Fibroblast of upper back skin (primary cell): ENCODE results near the gene SLC25A11.
"Not testable (repeated sequence)": the region's sequence is repeated elsewhere in the genome, so short reads cannot be mapped to it uniquely, and the experiment has no call there.

Source experiments
- DNase-seq: peaks from one replicate; pipeline ENCODE4 v3.0.0-alpha.2; 2013

Gene SLC25A11

GRCh38 chr17:4919511-4920047, 20.3 kb downstream of the SLC25A11 start:
- DNase-seq = no peak

DNA sequence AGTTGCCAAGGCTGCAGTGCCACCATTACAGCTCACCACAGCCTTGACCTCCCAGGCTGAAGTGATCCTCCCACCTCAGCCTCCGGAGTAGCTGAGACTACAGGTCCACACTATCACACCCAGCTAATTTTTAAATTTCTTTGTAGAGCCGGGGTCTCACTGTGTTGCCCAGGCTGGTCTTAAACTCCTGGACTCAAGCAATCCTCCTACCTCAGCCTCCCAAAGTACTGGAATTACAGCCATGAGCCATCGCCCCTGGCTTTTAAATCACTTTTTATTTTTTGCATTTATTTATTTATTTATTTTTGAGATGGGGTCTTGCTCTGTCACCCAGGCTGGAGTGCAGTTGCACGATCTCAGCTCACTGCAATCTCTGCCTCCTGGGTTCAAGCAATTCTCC, 25.3 kb downstream of the SLC25A11 start:
- DNase-seq = not testable (repeated sequence)

- no peak for DNase-seq
Measured at GRCh38 chr17:4913994-4914393, 25.9 kb downstream of the SLC25A11 start.

GRCh38 chr17:4908711-4909496, 30.9 kb downstream of the SLC25A11 start:
- DNase-seq = peak; percentile 90

DNA sequence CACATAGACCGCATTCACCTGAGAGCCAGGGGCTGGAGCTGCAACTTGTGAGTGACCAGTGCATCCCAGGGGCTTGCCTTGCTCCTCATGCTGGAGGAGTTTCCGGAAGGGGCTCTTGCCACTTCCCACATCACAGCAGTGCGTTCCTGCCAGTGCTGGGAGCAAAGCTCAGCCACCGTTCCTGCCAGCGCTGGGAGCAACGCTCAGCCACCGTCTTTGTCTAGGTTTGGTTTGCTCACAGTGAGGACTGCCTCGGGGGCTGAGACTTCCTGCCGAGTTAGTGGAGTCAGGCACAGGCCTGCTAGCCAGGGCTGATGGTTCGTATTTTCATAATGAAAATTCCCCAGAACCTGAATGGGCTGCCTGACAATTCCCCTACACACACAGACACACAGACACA, 31.5 kb downstream of the SLC25A11 start:
- DNase-seq = no peak

DNA sequence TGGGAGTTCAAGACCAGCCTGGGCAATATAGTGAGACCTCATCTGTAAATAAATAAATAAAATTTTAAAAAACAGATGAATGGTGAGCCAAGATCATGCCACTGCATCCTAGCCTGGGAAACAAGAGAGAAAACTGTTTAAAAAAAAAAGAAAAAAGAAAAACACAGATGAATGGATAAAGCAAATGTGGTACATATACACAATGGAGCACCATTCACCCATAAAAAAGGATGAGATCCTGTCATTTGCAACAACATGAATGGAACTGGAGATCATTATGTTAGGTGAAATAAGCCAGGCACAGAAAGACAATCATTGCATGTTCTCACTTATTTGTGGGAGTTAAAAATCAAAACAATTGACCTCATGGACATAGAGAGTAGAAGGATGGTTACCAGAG, 33.2 kb downstream of the SLC25A11 start:
- not testable (repeated sequence) for DNase-seq

DNA sequence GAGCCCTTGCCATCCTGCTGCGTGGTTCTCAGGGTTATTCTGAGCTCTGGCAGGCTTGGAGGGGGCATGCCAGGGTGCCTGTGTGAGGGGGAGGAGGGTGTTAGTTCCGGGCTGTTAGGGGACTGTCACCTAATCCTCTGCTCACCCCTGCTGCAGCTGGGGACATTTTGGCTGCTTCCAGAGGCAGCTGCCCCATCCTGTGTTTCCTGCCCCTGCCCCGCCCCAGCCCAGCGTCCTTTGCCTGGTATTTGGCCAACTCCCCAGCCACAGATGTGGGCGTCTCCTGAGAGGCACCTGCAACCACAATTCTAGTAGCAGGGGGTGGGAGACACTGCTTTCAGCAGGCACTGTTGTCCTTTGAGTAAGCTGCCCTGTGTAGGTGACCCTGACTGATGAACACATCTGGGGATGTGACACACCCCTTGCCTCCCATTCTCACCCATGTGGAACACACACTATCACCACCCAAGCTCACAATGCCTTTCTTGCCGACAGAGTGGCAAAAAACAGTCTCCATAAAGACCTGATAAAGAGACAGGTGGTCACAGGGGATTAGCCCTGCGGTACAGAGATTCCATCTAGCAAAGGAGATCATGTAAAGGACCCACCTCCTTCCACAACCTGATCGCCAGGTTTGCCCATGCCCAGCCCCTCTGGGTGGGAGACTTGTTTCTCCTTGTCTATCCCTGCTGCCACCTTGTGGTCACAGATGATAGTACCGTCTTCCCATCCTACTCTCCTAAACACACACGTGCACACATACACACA, 36.6 kb downstream of the SLC25A11 start, which contains the start of gene CHRNE:
TSS of gene CHRNE (minus strand) at position 48 of the 768 bp plus-strand sequence. CDS start at position 13, 35 bp downstream.
- DNase-seq = peak; percentile 66

DNA sequence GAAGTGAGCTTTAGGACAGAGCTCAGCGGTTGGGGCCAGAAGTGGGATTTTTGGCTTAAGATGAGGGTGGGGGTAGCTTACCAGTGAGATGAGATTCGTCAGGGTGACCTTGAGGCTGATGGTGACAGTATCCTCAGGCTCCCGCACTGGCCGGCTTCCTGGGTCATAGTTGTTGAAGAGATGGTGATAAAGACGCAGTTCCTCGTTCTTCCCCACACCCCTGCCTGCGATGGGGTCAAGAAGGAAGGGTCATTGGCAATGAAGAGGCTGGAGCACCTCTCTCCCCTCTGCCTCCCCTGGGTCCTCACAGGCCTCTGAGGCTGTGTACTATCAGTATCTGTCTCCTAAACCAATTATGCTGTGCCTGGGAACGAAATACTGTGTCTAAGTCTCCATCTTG, 37.3 kb downstream of the SLC25A11 start:
- DNase-seq = no peak

DNA sequence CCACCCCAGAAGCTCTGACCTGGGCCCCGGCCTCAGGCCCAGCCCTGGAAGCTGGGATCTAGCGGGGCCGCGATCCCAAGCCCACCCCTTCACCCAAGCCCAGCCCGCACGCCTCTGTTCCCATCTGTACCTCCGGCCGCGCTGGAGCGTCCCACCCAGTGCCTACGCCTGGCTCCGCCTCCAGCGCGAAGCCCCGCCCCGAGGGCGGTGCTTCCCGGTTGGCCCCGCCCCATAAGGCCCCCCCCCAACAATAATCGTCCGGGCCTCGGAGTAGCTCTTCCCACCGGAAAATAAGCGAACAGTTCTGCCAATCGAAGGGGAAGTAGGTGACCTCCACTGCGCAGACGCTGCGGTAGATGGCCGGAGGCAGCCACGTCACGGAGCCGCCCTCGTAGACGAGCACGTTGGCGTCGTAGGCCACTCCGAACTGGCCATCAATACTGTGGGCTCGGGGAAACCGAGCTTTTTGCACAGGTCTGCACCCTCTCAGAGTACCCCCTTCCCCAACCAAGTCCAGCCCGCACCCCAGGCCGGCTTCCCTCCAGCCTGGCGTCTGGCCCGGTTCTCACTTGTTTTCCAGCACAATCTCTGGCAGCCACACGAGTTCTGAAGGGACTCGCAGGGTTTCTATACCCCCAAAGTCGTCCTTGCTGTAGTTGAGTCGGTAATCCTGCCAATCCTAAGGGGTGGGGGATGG, 38.0 kb downstream of the SLC25A11 start:
- no peak for DNase-seq

- no peak for DNase-seq
Measured at GRCh38 chr17:4901108-4901647, 38.7 kb downstream of the SLC25A11 start.

DNA sequence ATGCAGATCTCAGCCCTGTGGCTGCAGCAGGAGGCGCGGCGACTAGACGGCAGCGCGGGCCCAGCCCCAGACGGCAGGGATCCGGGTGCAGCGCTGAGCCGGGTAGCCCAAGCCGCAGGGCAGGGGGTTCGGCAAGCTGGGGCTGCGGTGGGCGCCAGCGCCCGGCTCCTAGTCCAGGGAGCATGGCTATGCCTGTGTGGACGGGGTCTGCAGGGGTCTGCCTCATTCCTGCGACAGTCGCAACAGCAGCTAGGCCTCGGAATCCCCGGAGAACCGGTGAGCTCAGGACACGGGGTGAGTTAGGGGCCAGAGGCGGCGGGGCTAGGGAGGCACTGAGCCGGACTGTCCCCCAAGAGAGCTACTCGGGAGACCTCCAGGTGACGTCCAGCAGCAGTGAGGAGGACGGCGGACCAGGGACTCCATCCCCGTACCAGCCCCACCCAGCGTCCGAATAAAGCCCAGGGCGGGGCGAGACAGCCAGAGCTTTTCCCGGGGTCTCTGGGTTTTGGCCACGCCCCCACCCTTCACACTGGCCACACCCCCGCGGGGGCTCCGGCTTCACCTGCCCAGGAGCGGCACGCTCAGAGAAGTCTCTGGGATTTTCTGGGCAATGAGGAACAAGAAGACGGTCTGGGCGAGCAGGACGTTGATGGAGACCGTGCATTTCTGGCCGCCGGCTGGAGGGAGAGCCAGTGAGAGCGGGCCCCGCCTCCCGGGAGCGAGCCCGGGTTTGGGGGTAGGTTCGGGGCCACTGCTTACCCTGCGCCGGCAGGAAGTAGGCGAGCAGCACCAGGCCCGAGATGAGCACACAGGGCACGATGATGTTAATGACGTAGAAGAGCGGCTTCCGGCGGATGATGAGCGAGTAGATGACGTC, 39.4 kb downstream of the SLC25A11 start:
- DNase-seq = peak; percentile 22

- peak; percentile 74 for DNase-seq
Measured at GRCh38 chr17:4899341-4900230, 40.3 kb downstream of the SLC25A11 start, which contains the start of gene C17orf107. Gene C17orf107, plus strand, starts transcription at chr17:4899536. Its CDS starts 227 bp downstream, at chr17:4899763.

DNA sequence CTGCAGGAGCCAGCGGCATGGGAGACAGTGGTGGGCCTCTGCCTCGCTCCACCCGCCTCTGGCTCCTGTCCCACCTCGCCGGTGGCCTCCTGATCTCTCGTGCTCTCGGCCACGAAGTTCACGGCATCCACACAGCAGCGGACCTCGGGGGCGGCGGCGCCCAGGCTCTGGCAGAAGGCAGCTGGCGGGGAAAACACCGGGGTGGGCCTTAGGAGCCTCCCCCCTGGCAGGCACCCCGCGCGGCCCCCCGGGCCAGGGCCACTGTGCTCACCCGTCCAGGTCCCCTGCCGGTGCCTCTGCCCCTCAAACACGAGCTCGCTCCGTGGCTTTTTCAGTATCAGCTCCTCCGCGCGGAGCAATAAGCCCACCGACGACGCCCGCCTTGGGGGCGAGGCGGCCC, 40.9 kb downstream of the SLC25A11 start:
- DNase-seq = no peak

DNA sequence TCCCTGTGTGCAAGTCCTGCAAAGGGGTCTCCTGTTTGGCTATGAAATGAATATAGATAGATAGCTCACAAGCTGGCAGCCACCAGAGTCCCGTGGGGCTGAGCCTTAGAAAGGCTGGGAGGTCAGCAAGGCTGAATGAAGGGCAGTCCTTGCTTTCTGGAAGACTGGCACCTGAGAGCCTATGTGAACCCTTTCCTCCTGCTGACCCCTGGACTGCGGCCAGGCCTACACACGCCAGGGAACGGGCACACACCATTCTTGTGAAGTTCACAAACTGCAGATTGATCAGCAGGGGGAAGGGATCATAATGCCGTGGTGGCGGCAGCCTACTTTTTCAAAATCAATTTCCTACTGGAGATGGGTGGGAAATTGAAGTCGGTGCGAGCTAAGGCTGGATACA, 41.5 kb downstream of the SLC25A11 start:
- DNase-seq = no peak

- DNase-seq = no peak
Measured at GRCh38 chr17:4897785-4898184, 42.1 kb downstream of the SLC25A11 start.

DNA sequence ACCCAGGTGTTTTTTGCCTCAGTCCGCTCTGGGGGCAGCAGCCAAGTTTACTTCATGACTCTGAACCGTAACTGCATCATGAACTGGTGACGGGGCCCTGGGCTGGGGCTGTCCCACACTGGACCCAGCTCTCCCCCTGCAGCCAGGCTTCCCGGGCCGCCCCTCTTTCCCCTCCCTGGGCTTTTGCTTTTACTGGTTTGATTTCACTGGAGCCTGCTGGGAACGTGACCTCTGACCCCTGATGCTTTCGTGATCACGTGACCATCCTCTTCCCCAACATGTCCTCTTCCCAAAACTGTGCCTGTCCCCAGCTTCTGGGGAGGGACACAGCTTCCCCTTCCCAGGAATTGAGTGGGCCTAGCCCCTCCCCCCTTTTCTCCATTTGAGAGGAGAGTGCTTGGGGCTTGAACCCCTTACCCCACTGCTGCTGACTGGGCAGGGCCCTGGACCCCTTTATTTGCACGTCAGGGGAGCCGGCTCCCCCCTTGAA, 42.6 kb downstream of the SLC25A11 start:
- no peak for DNase-seq

DNA sequence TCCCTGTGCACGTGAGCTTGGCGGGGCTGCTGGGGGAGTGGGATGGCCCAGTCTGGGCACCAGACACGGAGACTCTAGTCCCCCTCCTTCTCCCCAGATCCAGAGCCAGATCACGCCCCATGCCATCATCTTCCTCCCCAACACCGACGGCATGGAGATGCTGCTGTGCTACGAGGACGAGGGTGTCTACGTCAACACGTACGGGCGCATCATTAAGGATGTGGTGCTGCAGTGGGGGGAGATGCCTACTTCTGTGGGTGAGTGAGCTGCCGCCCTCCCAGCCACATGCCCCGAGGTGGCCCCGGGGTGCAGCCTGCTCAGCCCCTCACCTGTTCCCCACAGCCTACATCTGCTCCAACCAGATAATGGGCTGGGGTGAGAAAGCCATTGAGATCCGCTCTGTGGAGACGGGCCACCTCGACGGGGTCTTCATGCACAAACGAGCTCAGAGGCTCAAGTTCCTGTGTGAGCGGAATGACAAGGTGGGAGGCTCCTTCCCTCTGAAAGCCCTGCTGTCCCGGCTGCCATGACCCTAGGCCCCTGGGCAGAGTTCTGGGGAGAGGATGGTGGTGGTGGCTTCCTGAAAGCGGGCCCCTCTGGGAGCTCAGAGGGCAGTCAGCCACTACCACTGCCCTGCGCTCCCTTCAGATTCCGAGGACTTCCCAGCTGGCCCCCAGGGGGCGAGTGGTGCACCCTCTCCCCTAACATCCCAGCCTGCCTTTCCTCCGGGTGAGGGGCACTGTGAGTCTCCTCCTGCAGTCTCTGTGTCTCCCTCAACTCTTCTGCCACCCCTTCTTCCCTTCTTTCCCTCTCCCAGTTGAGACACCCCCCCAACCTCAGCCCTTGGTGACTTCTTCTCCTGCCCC, 43.3 kb downstream of the SLC25A11 start:
- DNase-seq = no peak

- DNase-seq = no peak
Measured at GRCh38 chr17:4895657-4896331, 44.1 kb downstream of the SLC25A11 start.

DNA sequence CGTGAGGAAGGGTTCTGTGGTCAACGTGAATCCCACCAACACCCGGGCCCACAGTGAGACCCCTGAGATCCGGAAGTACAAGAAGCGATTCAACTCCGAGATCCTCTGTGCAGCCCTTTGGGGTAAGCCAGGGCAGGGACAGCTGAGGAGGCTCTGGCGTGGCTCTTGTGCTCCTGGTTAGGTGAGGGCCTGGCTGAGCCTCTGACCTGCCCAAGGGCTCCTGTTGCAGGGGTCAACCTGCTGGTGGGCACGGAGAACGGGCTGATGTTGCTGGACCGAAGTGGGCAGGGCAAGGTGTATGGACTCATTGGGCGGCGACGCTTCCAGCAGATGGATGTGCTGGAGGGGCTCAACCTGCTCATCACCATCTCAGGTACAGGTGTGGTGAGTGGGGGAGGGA, 44.7 kb downstream of the SLC25A11 start:
- DNase-seq = no peak
